Mucosa of descending colon (tissue), 3 donors: ENCODE measurements around the gene KCNQ5. TPM values are rescaled to one million over a fixed set of nuclear protein-coding genes. Genes with fewer than 3 reads are reported as not detected.

Experiments used
- ATAC-seq: fragments of 200-7000 bp; cut with Tn5 transposase; one replicate; pipeline ENCODE4 v1.9.1; 2020; ENCODE audit warnings: mild to moderate bottlenecking, moderate library complexity
- DNase-seq, 3 donors: peaks; one replicate each; pipeline ENCODE4 v3.0.0-alpha.2; 2020
- H3K36me3 ChIP-seq: fragments of 200-600 bp; one replicate; pipeline ENCODE4 v1.8.0; 2021; ENCODE audit warnings: low read depth, mild to moderate bottlenecking
- H3K4me1 ChIP-seq: fragments of 200-600 bp; one replicate; pipeline ENCODE4 v1.8.0; 2021; ENCODE audit warnings: low read depth, mild to moderate bottlenecking
- H3K4me3 ChIP-seq: fragments of 200-600 bp; one replicate; pipeline ENCODE4 v1.8.0; 2021; ENCODE audit warnings: mild to moderate bottlenecking
- H3K9me3 ChIP-seq: fragments of 200-600 bp; one replicate; pipeline ENCODE4 v1.8.0; 2021; ENCODE audit warnings: mild to moderate bottlenecking
- intact Hi-C, 2 donors: fragments of 100-400 bp; cut with DNase I in 1 of 2; cut with micrococcal nuclease in 1 of 2; formaldehyde crosslinking; loops; one replicate each; pipeline versions ENCODE4 v1.11.0 to v1.11.1; 2022; cut with DNase I, micrococcal nuclease
- total RNA-seq, 3 donors: library from RNA; stranded (reverse); fragmentation: NEBNext Ultra II Directional in 2 of 3; extraction: Animal tissue kit (Norgen Biotek cat#: 25700) in 2 of 3; gene quantifications; one replicate each; pipeline versions ENCODE4 v1.2.1 to v1.2.4, GENCODE V29; 2021 to 2023
- TF ChIP-seq, protein P1 (sequence below): fragments of 200-600 bp; IDR thresholded peaks from one replicate; pipeline ENCODE4 v1.8.0; 2022; ENCODE audit warnings: antibody characterized with exemption, mild to moderate bottlenecking
- donor health status: DM: no; HTN: no; CAD: no; lungs with moderate emphysema.
- donor health status: DM: no; HTN: no; CAD: no.
- donor health status: DM: no; HTN: yes; CAD: no.

KCNQ5 gene
- total RNA-seq, 3 donors from 2014 or later: 0.14 to 2.3 (median 0.17) TPM

DNA sequence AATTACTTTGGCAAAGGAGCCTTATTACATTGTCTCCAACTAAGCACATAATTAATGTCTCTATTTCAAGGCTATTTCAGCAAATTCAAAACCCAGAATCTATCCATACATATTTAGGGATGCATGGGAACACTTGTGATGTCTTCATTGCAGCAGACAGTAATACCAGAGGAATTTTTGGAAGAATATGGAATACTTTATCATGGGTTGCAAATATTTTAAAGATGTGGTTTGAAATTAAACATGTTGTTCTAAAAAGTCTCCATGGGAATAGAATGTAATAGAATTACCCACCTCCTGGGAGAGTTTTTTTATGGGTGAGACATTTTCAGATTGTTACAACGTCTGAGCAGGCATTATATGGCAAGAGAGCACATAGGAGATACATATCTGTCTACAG lies 170.8 kb downstream of the KCNQ5 start:
- Histone ChIP-seq H3K4me1 (no peaks in the 10 kb centered on the region), H3K36me3 (no peaks in the 10 kb centered on the region), H3K9me3 (no peaks in the 10 kb centered on the region), H3K4me3 (no peak overlapping the region)
- intact Hi-C loops: no loop called here
- ATAC-seq (no peak), DNase-seq (no peak)
- TF ChIP-seq, protein P1, sequence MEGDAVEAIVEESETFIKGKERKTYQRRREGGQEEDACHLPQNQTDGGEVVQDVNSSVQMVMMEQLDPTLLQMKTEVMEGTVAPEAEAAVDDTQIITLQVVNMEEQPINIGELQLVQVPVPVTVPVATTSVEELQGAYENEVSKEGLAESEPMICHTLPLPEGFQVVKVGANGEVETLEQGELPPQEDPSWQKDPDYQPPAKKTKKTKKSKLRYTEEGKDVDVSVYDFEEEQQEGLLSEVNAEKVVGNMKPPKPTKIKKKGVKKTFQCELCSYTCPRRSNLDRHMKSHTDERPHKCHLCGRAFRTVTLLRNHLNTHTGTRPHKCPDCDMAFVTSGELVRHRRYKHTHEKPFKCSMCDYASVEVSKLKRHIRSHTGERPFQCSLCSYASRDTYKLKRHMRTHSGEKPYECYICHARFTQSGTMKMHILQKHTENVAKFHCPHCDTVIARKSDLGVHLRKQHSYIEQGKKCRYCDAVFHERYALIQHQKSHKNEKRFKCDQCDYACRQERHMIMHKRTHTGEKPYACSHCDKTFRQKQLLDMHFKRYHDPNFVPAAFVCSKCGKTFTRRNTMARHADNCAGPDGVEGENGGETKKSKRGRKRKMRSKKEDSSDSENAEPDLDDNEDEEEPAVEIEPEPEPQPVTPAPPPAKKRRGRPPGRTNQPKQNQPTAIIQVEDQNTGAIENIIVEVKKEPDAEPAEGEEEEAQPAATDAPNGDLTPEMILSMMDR: no peak

DNA sequence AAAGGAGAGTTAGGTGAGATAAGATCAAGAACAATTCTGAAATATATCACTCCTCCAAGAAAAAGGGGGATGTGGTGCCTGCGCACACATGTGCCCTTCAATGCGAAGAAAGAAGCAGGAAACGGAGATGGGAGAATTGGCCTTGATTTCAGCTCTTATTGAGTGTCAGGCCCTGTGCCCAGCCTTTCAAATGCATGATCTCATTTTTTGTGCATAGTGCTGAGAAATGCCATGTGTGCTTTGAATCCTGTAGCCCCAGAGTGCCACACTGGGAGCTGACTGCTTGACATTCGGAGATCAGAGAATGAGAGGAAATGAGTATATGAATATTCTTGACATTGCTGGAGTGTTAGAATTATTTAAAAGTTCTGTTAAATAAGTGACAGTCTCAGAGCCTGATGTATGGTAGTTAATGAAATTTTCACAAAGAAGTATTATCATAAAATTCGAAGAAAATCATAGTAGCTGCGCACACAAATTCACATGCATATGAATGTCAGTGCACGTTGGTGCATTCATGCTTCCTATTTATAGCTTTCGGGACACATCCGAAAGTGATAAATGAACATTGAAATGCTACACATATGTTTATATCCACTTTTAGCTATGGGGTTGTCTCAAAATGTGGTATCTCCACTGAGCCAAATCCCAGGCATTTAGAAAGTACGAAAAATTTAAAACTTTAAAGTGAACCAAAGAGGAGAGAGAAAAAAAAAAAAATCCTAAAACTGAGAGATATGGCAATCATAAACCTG lies 172.0 kb downstream of the KCNQ5 start:
- Histone ChIP-seq H3K9me3 (no peaks in the 10 kb centered on the region), H3K4me1 (no peaks in the 10 kb centered on the region), H3K36me3 (no peaks in the 10 kb centered on the region), H3K4me3 (no peak overlapping the region)
- TF ChIP-seq, protein P1: no peak
- DNase-seq (no peak), ATAC-seq (no peak)
- intact Hi-C loops: no loop called here

DNA sequence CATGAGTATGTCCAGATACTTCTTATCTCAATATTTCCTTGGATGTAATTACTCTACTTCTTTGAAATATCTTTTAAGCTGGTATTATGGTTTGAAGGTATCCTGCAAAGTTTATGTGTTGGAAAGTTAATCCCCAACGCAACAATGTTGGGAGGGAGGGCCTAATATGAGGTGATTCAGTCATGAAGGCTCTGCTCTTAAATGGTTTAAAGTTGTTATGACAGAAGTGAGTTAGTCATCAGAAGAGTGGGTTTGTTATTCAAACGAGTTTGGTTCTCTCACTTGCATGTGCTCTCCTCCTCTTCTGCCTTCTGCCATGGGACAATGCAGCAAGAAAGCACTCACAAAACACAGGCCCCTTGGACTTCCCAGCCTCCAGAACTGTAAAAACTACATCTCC lies 176.3 kb downstream of the KCNQ5 start:
- Histone ChIP-seq H3K4me3 (no peak overlapping the region), H3K9me3 (no peaks in the 10 kb centered on the region), H3K4me1 (no peaks in the 10 kb centered on the region), H3K36me3 (no peaks in the 10 kb centered on the region)
- intact Hi-C loops: no loop called here
- no peak for ATAC-seq
- TF ChIP-seq, protein P1: no peak
- DNase-seq: no peak

DNA sequence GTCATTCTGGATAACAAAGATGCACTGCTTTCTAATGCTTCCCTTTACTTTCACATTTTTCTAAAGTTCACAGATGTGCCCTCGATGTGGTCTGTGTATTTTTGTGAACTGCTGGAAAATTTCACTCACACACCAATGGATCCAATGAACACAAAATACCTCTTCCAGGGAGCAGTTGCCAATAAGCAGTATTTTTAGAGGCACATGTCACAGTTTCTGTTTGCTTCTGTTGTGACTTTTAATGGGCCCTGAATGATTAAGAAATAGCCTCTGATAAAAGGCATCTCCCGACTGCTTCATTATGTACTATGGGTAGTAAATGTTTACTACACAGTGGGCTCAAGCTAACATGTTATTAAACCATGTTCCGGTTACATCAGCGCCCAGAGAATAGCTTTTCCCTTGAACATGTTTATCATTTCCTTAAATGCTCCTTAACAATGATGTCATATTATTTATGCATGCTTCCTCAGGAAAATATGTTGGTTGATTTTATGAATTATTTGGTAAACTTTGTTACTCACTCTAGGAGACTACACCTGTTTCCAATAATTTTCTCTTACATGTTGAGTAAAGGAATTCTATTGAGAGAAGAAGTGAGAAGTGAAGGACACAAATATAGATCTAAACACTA lies 188.0 kb downstream of the KCNQ5 start:
- DNase-seq (no peak), ATAC-seq (no peak)
- H3K36me3 ChIP-seq: no peaks in the 10 kb centered on the region
- no peaks in the 10 kb centered on the region for H3K4me1 ChIP-seq
- TF ChIP-seq, protein P1: no peak
- H3K9me3 ChIP-seq: no peaks in the 10 kb centered on the region
- no peak overlapping the region for H3K4me3 ChIP-seq
- intact Hi-C loops: no loop called here

DNA sequence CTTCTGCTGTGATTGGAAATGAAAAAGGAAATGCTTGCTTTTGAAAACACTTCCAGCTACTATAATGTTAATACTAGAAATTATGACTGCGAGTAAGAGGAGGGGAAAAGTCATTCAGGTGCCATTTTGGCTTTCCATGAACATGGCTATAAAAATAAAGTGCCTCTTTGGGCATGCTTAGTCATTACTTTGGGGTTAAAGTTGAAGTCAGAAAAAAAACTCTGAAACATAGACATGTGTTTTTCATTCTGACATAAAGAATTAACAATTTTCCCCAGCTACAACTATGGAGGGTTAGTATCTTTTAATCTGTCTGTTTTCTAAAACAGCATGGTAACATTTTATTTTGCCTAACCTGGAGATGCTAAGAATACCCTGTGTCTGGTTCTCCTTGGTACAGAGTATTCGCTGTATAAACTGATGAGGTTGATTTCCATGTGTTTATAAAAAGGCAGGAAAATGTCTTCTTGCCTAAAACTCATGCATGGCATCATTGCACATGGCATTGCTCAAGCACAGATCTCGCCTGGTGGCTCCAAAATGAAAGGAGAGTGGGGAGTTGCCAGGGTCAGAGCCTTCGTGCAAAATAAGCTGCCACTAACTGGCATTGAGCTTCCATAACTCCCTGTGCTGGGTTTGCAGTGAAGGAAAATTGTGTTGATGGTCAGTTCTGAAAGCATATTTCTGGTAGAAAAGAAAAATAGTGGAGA lies 188.9 kb downstream of the KCNQ5 start:
- DNase-seq: no peak
- intact Hi-C loops: no loop called here
- H3K9me3 ChIP-seq: no peaks in the 10 kb centered on the region
- H3K4me1 ChIP-seq: no peaks in the 10 kb centered on the region
- H3K36me3 ChIP-seq: no peaks in the 10 kb centered on the region
- TF ChIP-seq, protein P1: no peak
- no peak overlapping the region for H3K4me3 ChIP-seq
- no peak for ATAC-seq
